Measurements from ENCODE around the gene AIG1. TPM values are rescaled to one million over a fixed set of nuclear protein-coding genes. Genes with fewer than 3 reads are reported as not detected.

The AIG1 gene
- polyA plus RNA-seq, 1 donor from 2014 or later, result 23.2 TPM

- Histone ChIP-seq H4K20me1 (ENCODE audit: insufficient read depth) (no peaks in the 10 kb centered on the region), H3K27ac (ENCODE audit: low read length) (no peak overlapping the region), H3K27me3 (ENCODE audit: insufficient read depth, low read depth, low read length) (no peaks in the 10 kb centered on the region), H3F3A (ENCODE audit: insufficient read depth, low read length, poor library complexity, severe bottlenecking) (no peaks in the 10 kb centered on the region), H3K9me2 (ENCODE audit: insufficient read depth, low read length) (no peaks in the 10 kb centered on the region), H3K4me2 (ENCODE audit: low read length) (no peak overlapping the region), H3K36me3 (ENCODE audit: insufficient read depth, low read length) (no peaks in the 10 kb centered on the region), H2AFZ (ENCODE audit: low read depth, low read length) (no peak overlapping the region), H3K9ac (ENCODE audit: low read length) (no peak overlapping the region), H3K4me3 (ENCODE audit: low read length) (no peak overlapping the region), H3K79me2 (replicated peaks; ENCODE audit: insufficient read depth, low read length) (no peaks in the 10 kb centered on the region), H3K9me3 (ENCODE audit: low read length) (no peaks in the 10 kb centered on the region)
- no peak for TF ChIP-seq REST (IDR thresholded peaks at IDR 0.05; ENCODE audit: borderline replicate concordance)
- TF ChIP-seq POLR2AphosphoS5 (IDR thresholded peaks at IDR 0.05), result no peak
Observed at GRCh38 chr6:143294265-143294860, 233.7 kb downstream of the AIG1 start.

- no peaks in the 10 kb centered on the region for H4K20me1 ChIP-seq (ENCODE audit: insufficient read depth)
- H3K79me2 ChIP-seq (replicated peaks; ENCODE audit: insufficient read depth, low read length), result no peaks in the 10 kb centered on the region
- H2AFZ ChIP-seq (ENCODE audit: low read depth, low read length), result no peak overlapping the region
- H3K36me3 ChIP-seq (ENCODE audit: insufficient read depth, low read length), result no peaks in the 10 kb centered on the region
- no peak overlapping the region for H3K9ac ChIP-seq (ENCODE audit: low read length)
- no peaks in the 10 kb centered on the region for H3K9me3 ChIP-seq (ENCODE audit: low read length)
- no peak overlapping the region for H3K27ac ChIP-seq (ENCODE audit: low read length)
- H3K4me3 ChIP-seq (ENCODE audit: low read length), result no peak overlapping the region
- H3K4me2 ChIP-seq (ENCODE audit: low read length), result no peak overlapping the region
- no peaks in the 10 kb centered on the region for H3K9me2 ChIP-seq (ENCODE audit: insufficient read depth, low read length)
- H3F3A ChIP-seq (ENCODE audit: insufficient read depth, low read length, poor library complexity, severe bottlenecking), result no peaks in the 10 kb centered on the region
- H3K27me3 ChIP-seq (ENCODE audit: insufficient read depth, low read depth, low read length), result no peaks in the 10 kb centered on the region
- no peak for TF ChIP-seq RAD21 (conservative IDR thresholded peaks at IDR 0.05)
- TF ChIP-seq CTCF (IDR thresholded peaks at IDR 0.05; ENCODE audit: poor library complexity, severe bottlenecking), result no peak
- TF ChIP-seq TAF1 (IDR thresholded peaks at IDR 0.05; ENCODE audit: low read depth), result no peak
- no peak for TF ChIP-seq POLR2AphosphoS5 (IDR thresholded peaks at IDR 0.05)
- no peak for TF ChIP-seq EP300 (conservative IDR thresholded peaks at IDR 0.05; ENCODE audit: poor library complexity, severe bottlenecking)
- no peak for TF ChIP-seq SMC3 (conservative IDR thresholded peaks at IDR 0.05; ENCODE audit: poor library complexity)
- TF ChIP-seq MXI1 (conservative IDR thresholded peaks at IDR 0.05; ENCODE audit: poor library complexity, severe bottlenecking), result no peak
- no peak for TF ChIP-seq EZH2 (IDR thresholded peaks at IDR 0.05; ENCODE audit: borderline replicate concordance, insufficient read depth, low read length, poor library complexity, severe bottlenecking)
- TF ChIP-seq REST (IDR thresholded peaks at IDR 0.05; ENCODE audit: borderline replicate concordance), result no peak
Observed at GRCh38 chr6:143295932-143296331, 235.2 kb downstream of the AIG1 start.
